ENCODE results near the gene CCDC15. TPM values are rescaled to one million over a fixed set of nuclear protein-coding genes. Genes with fewer than 3 reads are reported as not detected.

Gene CCDC15
- total and polyA plus RNA-seq, 2 of the 4 experiments (the other 2 are of a cell fraction): 1.1 to 2.0 TPM

DNA sequence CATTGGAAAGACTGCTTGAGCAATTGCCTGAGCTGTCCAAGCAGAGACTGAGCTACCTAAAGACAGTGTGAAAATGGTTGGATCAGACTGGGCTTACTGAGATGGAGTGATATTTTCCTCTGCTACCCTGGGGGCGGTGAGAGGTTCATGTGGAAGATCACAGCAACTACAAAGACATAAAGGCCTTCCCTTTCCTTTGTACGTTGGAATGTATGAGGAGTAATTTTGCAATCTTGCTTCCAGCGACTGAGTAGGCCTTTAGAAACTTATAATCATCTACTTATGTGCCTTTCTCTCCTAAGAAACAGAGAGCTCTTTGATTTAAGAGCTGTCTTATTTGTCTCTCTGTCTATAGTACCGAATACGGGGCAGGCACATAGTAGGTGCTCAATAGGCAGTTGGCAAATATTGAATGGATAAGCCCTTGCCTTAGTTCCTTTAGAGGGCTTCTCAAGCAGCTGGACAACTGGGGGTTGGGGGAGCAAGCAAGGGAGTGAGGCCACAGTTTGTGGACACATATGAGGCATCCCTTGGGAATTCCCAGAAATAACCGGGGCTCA, 15.7 kb upstream of the CCDC15 start:
- no peaks in the 10 kb centered on the region for H4K20me1 ChIP-seq (ENCODE audit: insufficient read depth, low read length)
- peak overlapping the region; percentile 55 for H3K4ac ChIP-seq (ENCODE audit: low read depth, low read length)
- H2BK5ac ChIP-seq (ENCODE audit: low read depth, low read length, poor library complexity, severe bottlenecking): peak overlapping the region; percentile 60
- CTCF ChIA-PET: no interaction called here
- no CpG with 5 or more reads among the region's 6 CpGs for WGBS, 2 experiments (ENCODE audit: extremely low coverage in 2 of 2, insufficient read length in 1 of 2)
- no TSS peak for BruUV-seq (replicated peaks)
- H3K27me3 ChIP-seq (ENCODE audit: control insufficient read depth, insufficient read depth, low read length): no peaks in the 10 kb centered on the region
- peaks cover 17% of the 10 kb centered on the region for H3K4me1 ChIP-seq (ENCODE audit: control insufficient read depth, insufficient read depth, low read length)
- DNase-seq (peak; percentile 40), ATAC-seq (ENCODE audit: low read depth) (no peak)
- H3K18ac ChIP-seq (ENCODE audit: low read depth, low read length): peak overlapping the region; percentile 31; the same call in 1 of the 2 replicates
- dilution Hi-C loops (cut with HindIII; ENCODE audit: low sequenced_read_pairs, unreplicated experiment) (no loop called here), intact Hi-C loops (cut with micrococcal nuclease) (no loop called here), in situ Hi-C loops (cut with MboI; ENCODE audit: low sequenced_read_pairs) (no loop called here)
- H4K8ac ChIP-seq (ENCODE audit: low read depth in 2 of 2, low read length in 2 of 2): peak overlapping the region in 1 of 2 experiments; percentile 57; a peak in 2 of 4 replicates
- H3K23ac ChIP-seq (ENCODE audit: low read depth, low read length): 0 out of 2 replicates have a peak overlapping the region, but pooled peaks have one; percentile 7
- H2BK20ac ChIP-seq (ENCODE audit: low read depth, low read length): peak overlapping the region; percentile 71; the same call in 1 of the 2 replicates
- no peak overlapping the region for H3K4me2 ChIP-seq (ENCODE audit: low read depth, low read length)
- H3K36me3 ChIP-seq (ENCODE audit: control insufficient read depth, insufficient read depth, low read length): no peaks in the 10 kb centered on the region
- TF ChIP-seq CEBPB (IDR thresholded peaks at IDR 0.05; ENCODE audit: low read depth, low read length): peak; percentile 44; the same call in 1 of the 2 replicates
- no peak for TF ChIP-seq MAZ (IDR thresholded peaks at IDR 0.05; ENCODE audit: borderline replicate concordance, low read depth, low read length)
- peak overlapping the region; percentile 29; the same call in 2 of the 3 replicates for H2BK15ac ChIP-seq (ENCODE audit: low read depth, low read length)
- H2AK9ac ChIP-seq (replicated peaks; ENCODE audit: low read depth, low read length, poor library complexity): peak overlapping the region; percentile 29
- no peak overlapping the region for H3K27ac ChIP-seq (ENCODE audit: insufficient read depth, low read length)
- H2AK5ac ChIP-seq (ENCODE audit: low read depth, low read length): peak overlapping the region; percentile 29; the same call in 1 of the 2 replicates
- H3K4me3 ChIP-seq (ENCODE audit: insufficient read depth, low read depth, low read length): no peak overlapping the region
- H3K79me1 ChIP-seq (ENCODE audit: low read depth in 1 of 2, low read length in 2 of 2): no peaks in the 10 kb centered on the region
- peak overlapping the region; percentile 27 for H3K14ac ChIP-seq (replicated peaks; ENCODE audit: low read depth, low read length)
- no peaks in the 10 kb centered on the region for H3K9me3 ChIP-seq (ENCODE audit: control insufficient read depth, insufficient read depth, low read length)
- POLR2A ChIA-PET (ENCODE audit: unreplicated experiment): no interaction called here
- peak overlapping the region; percentile 52 for H2AFZ ChIP-seq (replicated peaks; ENCODE audit: low read length, poor library complexity)
- H4K5ac ChIP-seq (ENCODE audit: low read depth, low read length): peak overlapping the region; percentile 34; the same call in 1 of the 2 replicates
- H3K56ac ChIP-seq (ENCODE audit: extremely low read depth, insufficient read depth, low read length): no peak overlapping the region
- H4K91ac ChIP-seq (ENCODE audit: insufficient read depth, low read depth, low read length): peak overlapping the region; percentile 5; the same call in 1 of the 2 replicates
- H3K9ac ChIP-seq (ENCODE audit: low read depth, low read length): no peak overlapping the region
- peak overlapping the region; percentile 61; the same call in 1 of the 2 replicates for H2BK120ac ChIP-seq (ENCODE audit: low read depth, low read length)
- H3K9me1 ChIP-seq (ENCODE audit: insufficient read depth, low read length): peaks cover 4% of the 10 kb centered on the region; the same call in 1 of the 2 replicates

All from IMR-90 (cell line).